Iris pigment epithelial cell (primary cell): ENCODE measurements around the gene TRIO.

Source experiments
- DNase-seq: peaks from one replicate; pipeline ENCODE4 v3.0.0-alpha.2; 2011; ENCODE audit warnings: low read depth

The TRIO gene

GRCh38 chr5:14488709-14489108 is 345.6 kb downstream of the TRIO start:
- no peak for DNase-seq

DNA sequence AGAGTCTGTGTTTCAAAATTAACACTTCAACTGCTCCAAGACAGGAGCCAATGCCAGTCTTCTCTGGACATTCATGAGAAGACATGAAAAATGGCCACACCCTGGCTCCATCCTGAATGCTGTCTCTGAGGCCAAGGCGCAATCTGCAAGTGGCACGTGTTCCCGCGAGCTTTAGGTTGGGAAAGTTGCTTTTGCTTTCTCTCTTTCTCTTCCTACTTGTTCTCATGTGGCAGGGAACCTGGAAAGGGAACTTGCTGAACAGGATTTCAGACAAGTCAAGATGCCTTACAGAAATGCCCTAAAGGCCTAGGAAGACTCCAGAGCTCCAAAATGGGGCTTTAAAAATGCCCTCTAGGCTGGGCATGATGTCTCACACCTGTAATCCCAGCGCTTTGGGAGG is 346.5 kb downstream of the TRIO start:
- no peak for DNase-seq

DNA sequence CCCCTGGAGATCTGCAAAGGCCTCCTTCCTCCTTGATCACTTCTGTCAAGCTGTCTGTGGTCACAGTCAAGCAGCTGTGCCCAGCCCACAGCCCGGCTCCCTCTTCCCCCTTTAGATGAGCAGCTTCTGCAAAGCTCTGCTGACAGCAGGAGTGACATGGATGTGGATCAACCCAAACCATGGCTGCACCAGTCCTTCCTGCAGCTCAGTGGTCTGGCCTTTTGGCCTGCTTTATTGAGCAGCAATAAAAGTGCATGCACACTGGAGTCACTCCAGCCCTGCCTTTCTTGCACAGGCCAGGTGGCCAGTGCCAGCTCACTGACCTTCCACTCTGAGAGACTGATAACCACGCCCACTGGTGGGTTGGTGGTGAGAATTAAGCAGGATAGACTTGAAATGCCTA is 347.2 kb downstream of the TRIO start:
- DNase-seq = no peak

DNA sequence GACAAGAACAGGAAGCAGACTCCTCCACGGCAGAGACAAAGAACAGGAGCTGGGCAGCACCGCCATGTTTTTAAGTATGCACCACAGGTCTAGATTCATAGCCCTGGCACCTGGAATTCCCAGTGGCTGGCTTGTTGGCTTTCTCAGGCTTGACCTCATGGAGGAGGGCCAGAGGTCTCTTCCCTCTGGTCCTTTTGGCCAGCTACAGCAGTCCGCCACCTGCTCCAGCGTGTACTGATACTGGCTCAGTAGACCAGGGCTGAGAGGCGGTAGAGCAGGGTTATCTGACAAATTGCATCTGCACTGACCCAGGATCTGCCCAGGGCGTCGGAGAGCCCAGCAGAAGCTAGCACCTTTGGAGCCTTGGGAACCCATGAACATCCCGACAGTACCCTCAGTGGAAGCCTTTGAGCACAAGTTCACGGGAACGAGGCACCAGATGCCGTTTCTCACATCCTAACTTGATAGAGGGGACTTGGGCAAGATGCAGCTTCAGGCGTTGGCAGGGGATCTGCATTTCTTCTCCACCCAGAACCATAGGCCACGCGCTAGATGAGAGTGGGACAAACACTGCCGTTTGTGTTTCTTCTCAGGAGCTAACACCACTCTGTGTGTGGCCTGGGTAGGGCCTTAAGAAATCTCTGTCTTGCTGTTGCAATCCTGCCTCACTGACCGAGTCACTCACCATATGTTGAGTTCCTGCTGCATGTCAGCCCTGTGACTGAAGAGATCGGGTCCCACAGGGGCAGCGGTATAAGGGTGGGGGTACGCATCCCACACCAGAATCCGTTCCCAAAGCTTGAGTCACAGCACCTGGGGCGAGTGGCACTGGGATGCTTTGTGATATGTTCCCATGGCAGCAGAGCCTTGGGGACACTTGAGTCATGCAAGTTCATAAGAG is 348.1 kb downstream of the TRIO start:
- DNase-seq = peak; percentile 82

- DNase-seq = no peak
Observed at GRCh38 chr5:14492331-14492964, 349.3 kb downstream of the TRIO start.

DNA sequence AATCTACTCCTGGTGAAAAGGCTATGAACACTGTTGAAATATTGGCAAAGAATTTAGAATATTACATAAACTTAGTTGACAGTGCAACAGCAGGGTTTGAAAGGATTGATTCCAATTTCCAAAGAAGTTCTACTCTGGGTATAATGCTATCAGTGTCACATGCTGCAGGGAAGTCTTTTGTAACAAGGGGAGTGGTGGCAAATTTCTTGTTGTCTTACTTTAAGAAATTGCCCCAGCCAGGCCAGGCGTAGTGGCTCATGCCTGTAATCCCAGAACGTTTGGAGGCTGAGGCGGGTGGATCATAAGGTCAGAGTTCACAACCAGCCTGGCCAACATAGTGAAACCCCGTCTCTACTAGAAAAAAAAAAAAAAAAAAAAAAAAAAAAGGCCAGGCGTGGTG is 352.2 kb downstream of the TRIO start:
- no peak for DNase-seq

DNA sequence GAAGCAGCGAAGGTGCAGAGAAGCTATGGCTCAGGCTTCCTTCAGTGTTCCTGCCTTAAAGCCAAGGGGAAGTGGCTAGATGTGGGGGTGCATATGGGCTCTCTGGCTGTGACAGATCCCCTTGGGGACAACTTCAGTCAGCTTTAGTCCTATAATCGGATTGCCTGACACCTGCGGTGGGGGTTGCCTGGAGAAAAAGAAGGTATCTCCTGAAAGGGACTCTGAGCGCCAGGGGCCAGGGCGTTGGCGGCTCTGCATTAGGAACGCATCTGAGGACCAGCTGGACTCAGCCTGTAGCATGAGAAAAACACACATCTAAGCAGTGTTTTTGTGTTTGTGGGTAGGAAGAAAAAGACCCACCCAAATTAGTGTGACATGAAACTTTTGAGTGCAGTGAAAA is 354.2 kb downstream of the TRIO start:
- DNase-seq = no peak

DNA sequence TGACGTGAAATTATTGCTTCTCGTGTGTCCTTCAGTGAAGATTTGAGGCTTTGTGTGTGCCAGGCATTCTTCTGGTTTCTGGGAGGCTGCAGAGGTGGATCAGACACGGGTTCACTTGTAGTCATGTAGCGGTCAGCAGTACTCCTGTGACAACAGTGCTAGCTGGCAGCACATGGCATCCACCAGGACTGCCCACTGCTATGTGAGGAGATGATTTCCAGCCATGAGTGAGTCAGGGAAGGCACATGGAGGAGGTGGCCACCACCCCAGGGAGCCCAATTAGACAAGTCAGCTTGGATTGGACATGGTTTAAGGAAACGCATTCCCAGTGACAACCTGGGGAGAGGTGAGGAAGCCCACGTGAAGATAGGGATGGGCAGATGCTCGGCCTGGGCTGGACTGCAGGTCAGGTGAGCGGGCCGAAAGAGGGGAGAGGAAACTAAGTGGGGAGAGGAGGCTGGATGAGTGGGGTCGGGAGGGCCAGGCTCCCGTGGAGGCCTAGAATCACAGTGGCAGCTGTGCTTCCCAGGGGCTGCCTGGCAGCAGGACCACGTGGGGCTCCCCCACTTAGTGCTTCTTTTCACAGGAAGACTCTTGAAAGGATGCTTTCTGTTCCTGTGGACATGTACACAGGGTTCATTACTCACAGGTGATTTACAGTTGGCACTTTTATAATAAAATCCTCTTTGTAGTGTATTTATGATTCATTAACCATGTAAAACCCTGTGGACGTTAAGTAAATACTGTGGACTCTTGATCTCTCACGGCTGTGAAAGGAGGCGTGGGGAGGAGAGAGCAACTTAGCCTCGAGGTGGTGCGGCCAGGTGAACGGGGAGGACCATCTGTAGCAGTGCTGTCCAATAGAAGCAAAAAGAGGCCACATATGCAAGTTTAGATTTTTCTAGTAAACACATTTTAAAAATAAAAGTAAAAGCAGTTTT is 358.5 kb downstream of the TRIO start:
- DNase-seq = no peak

DNA sequence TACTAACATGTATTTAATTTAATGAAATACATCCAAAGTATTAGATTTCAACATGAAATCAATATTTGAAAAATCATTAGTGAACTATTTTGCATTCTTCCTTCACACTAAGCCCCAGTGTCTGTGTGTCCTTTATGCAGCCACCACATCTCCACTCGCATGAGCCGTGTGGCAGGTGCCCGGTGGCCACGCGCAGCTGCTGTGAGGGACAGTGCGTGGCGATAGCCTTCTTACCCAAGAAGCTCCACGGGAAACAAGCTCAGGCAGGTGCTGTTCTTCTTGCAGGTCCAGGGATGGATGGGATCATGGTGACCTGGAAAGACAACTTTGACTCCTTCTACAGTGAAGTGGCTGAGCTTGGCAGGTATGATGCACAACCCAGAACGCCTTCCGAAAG is 359.1 kb downstream of the TRIO start:
- no peak for DNase-seq

GRCh38 chr5:14503017-14503680 is 360.0 kb downstream of the TRIO start:
- DNase-seq = no peak

DNA sequence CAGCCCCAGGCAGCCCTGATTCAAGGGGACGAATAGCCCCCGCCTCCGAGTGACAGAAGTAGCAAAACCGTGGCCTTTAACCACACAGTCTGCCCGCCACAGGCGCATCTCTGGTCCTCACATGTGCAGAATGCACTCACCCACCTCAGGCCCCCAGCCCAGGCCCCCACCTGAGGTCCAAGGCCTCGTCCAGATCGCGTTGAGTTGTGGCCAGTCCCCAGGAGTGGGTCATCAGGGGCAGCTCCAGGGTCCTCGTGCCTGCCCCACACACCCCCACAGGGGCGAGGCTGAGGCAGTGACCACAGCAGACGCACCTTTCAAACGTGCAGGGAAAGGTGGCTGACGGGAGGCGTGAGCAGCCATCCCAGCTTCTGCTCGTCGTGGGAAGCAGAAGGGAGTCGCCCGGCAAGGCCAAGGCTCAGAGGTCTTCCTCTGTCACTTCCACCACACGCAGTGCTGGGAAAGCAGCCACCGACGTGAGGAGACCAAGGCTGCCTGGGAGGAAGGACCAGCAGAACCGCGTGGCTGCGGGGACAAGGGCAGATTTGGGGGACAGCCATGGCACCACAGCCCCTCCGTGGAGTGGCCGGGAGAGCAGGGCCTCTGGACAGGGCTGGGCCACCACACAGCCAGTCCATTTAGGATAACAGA is 360.7 kb downstream of the TRIO start:
- DNase-seq = no peak

DNA sequence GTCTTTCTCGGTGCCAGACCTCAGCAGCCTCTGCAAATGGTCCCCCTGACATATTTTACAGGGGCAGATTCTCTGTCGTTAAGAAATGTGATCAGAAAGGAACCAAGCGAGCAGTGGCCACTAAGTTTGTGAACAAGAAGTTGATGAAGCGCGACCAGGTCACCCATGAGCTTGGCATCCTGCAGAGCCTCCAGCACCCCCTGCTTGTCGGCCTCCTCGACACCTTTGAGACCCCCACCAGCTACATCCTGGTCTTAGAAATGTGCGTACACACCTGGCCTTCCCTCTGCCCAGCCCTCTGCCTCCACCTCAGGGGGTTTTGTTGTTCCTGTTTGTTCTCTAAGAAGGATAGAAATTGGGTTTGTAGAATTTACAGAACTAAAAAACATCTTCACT is 361.2 kb downstream of the TRIO start:
- DNase-seq = no peak

DNA sequence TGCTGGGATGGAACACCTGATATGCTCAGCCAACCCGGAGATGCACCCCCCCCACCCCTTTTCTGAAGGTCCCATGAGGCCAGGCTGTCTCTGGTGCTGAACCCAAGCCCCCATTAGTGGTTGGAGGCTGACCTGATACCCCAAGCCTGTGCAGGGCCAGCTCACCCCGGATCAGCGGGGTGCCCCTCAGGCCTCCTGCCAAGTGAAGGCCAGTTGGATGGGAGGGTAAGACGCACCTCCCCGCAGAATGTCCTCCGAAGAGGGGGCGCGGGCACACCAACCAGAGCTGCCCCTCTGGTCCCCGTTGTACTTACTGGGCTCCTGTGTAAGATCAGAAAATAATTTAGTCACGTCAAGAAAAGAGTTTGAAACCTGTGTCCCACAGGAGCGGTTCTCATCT is 361.7 kb downstream of the TRIO start:
- DNase-seq = no peak

GRCh38 chr5:14505310-14506139 is 362.4 kb downstream of the TRIO start:
- DNase-seq = no peak

DNA sequence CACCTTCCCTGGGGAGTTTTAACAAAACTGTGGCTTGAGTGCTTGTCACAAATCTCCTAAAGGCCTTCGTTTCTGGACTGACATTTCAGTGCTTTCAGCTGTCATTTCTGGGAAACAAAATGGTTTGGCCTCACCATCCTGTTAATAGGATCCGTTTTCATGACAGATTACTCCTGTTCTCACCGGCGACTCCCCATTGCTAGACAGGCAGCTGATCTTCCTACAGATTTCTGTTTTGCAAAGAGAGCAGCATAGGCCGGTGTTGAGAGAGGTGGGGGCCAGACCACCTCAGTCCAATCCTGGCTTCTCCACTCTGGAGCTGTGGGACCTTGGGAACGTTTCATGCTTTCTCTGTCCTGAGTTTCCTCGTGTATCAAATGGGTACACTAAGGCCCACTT is 363.0 kb downstream of the TRIO start:
- DNase-seq = no peak

GRCh38 chr5:14506661-14507060 is 363.5 kb downstream of the TRIO start:
- DNase-seq = no peak

DNA sequence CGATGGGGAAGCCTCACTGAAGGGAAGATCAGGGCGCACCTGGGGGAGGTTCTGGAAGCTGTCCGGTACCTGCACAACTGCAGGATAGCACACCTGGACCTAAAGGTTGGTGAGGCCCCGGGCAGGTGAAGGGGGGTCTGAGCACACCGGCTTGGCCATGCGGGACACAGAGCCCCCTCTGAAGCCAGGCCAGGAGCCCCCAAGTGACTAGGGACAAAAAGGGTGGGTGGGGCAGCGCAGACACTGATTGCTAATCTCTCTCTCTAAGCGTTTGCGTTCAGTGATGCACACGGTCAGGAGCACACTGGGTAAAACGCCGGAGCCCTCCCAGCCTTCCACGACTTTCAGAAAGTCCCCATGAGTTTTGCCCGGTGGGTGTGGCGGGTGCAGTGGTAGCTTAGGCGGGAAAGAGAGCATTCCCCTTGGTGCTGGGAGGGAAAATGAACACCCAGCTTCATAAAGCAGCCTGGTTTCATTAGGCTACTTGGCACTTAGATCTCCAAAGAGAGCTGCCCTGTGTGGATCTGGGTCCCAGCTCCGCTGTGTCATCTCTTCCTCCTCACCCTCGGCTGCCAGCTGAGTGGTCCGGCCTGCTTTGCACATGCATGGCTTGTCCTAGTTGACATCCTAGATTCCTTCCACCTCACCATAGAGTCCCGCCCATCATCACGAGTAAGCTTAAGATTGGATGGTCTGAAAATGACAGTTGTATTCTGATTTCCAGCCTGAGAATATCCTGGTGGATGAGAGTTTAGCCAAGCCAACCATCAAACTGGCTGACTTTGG is 364.2 kb downstream of the TRIO start:
- no peak for DNase-seq

DNA sequence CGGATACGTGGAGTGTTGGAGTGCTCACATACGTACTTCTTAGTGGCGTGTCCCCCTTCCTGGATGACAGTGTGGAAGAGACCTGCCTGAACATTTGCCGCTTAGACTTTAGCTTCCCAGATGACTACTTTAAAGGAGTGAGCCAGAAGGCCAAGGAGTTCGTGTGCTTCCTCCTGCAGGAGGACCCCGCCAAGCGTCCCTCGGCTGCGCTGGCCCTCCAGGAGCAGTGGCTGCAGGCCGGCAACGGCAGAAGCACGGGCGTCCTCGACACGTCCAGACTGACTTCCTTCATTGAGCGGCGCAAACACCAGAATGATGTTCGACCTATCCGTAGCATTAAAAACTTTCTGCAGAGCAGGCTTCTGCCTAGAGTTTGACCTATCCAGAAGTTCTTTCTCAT is 364.9 kb downstream of the TRIO start:
- DNase-seq = no peak

GRCh38 chr5:14509556-14509955 is 366.4 kb downstream of the TRIO start:
- no peak for DNase-seq
